CD4-positive, alpha-beta T cell treated with Interleukin-12 subunit alpha and Interleukin-12 subunit beta, for 1 hour (primary cell): Measurements from ENCODE around the gene LIF.

Experiments
- DNase-seq: peaks from one replicate; pipeline ENCODE4 v3.0.0-alpha.2; 2020

Gene LIF

DNA sequence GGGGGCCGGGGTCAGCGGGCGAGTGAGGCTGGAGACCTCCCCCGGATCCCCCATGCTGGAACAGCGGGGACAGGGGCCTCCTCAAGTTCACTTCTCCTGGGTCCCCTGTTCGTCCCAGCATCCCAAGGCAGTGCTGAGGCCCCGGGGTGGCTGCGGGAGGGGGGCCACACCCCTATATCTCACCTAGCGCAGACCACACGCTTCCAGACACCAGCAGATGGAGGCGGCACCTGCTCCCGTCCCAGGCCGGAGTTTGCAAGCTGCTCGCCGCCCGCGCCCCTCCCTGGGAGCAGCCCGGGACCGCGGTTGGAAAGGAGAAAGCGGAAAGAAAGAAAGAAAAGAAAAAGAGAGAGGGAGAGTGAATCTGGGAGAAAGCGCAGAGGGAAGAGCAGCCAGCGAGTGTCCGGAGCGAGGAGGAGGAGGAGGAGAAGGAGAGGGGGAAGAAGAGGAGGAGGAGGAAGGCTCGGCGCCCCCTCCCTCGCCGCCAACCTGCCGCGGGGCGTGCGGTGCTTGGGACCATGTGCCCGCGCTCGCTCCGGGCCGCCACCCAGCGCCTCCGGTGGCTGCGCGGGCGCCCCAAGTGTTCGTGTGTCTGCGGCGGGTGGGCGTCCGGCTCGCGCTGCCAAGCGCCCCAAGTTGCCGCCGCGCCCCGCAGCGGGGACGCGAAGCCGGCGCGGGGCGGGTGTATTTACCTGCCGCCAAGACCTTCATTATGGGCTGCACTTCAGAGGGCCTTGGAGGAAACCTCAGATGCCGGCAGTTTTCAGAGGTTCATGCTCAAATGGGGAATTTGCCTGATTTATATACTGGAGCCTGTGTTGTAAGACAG is at the start of gene LIF:
Gene LIF, minus strand, starts transcription at position 775 of the 829 bp plus-strand sequence. Its CDS starts 64 bp downstream, at position 711.
- peak; percentile 56 for DNase-seq

DNA sequence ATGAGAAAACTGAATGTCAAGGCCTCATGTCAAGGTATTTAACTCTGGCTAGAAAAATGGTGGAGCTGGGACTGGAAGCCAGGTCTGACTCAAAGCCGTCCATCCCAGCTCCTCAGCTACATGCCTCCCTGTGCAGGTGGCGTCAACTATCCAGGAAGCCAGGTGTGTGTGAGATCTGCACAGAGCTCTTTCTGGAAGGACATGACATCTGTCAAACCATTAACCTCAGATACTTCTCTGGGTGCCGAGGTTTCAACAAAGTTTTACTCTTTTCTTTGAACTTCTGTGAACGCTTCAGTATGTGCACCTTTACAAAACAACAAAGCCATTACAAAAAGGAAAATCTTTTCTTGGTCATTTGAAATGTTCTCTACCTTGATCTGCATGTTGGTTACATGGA is 49.8 kb upstream of the LIF start:
- no peak for DNase-seq

DNA sequence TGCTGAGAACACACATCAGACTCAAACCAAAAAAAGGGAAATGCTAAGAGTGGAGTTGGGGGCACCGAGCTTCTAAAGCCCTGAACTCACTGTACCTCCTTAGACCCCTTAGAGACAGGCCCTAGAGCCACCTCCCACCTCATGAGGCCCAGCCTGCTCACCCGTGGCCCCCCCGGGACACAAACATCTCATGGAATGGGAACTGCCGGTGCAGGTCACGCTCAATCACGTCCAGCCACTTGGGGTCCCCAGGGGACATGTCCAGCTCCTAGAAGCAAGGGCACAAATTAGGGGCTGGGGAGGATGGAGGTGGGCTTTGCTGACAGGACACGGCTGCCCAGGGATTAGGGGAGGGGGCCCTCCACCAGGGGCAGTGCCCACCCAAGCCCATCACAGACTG is 49.0 kb upstream of the LIF start:
- DNase-seq = no peak

DNA sequence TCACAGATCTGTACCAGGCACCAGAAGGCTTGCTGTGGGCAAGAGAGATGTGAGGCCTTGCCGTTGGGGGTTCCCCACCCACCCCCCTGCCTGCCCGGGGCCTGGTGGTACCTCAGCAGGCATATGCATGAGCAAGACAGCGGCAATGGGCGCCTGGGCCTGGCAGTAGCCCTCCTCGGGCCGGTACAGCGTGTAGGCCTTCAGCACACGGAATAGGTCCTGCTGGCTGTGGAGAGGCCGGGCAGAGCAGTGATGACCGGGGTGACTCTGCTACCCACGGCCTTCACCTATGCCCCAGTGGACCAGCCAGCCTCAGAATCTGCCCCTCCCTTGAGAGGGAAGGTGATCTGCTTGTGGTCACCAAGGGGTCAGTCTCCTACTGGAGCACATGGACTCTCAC is 48.3 kb upstream of the LIF start:
- no peak for DNase-seq

DNA sequence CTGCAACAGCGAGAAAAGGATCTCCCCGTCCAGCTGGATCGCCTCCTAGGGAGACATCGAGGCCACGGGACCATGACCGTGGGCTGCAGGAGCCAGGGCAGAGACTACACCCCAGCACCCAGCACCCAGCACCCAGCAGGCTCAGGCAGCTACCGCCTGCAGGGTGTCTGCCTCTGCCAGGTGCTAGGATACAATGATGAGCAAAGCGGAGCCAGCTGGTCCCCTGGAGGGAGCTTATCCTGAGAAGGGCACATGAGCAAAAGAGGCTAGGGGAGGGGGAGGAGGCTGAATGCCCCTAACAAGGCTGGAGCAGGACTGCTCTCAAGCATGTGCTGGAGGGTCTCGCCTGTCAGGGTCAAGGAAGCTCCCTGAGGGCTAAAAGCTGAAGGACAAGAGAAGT is 47.5 kb upstream of the LIF start:
- DNase-seq = no peak

DNA sequence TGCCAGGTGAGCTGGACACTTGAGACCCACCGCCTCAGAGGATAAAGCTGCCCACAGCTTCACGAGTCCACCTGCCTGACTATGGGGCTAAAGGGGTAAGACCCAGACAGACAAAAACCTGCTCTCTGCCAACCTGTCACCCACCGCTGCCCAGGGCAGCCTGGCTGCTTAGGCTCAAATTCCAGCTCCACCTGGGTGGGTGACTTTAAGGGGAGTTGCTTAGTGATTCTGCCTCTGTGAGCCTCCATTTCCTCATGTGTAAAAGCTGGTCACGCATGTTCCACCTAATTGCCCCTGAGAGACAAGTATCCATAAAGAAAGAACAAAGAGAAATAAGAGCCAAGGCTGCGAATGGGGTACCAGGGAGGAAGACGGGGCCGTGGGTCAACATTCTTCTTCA is 46.5 kb upstream of the LIF start:
- DNase-seq = no peak

DNA sequence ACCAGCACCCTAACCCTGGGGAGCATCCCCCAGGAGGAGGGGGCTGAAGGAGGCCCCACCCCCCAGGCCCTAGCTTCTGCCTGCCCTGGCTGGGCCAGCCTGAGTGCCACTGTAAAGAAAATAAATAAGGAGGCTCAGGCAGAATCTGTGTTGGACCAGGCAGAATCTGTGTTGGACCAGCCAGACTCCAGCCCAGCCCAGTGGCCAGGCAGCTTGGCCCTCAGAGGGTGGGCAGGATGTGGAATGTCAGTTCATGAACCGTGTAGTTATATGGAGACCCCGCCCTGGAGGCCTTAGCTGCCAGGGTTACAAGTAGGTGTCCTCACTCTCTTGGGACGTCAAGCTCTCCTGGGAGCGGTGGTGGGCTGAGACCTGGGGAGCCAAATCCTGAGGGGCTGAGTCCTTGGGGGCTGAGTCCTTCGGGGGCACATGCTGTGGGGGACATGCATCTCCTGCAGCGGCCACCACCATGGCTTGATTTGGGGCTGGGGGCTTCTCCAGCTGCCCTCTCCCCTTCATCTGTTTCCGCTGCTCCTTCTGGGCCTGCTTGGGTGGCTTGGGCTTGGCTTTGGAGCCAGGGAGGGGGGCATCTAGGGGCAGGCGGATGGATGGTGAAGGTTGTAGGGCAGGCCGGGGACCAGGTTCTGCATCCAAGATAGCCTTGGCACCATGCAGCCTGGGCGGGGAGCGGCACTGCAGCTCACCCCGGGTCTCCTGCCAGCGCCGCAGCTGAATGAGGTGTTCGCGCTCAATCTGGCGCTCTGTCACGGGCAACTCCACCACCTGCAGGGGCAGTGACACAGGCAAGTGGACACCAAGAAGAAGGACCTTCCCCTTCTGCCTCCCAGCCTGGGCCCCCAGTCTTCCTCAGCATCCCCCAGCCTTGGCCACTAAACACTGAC is 45.8 kb upstream of the LIF start:
- DNase-seq = no peak

DNA sequence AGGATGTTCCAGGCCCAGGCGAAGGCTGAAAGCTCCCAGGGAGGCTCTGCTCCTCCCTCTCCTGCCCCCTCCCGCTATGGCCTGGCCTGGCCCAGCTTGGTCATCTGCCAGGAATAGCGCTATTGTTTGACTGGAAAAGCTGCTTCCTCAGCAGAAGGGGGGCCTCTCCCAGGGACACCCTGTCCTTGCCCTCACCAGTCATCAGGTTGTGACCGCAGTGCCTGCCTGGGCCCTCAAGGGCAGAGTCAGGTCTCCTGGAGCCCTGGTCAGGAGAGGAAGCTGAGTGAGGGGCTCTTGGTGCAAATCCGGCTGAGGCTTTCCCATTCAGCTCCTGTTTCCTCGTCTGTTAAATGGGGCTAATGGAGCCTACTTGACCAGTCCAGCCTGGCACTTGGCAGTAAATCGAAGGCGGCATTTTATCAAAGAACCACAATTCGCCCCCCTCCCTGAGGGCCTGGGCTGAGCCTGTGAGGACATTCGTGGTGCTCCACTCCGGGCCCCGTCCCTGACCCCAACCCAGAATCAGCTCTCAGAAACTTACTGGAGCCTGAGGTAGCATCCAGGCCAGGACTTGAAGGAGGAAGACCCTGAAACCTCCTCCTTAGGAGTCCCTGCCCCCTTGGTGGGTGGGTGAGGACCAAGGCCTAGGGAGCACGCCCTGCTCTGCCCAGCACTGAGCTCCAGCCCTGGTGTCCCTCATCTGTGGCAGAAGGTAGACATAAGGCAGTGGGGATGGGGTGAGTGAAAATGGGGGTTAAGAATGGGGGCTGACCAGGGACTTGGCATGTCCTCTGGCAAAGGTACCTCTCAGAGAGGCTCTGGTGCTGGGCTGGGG is 44.7 kb upstream of the LIF start:
- DNase-seq = no peak

DNA sequence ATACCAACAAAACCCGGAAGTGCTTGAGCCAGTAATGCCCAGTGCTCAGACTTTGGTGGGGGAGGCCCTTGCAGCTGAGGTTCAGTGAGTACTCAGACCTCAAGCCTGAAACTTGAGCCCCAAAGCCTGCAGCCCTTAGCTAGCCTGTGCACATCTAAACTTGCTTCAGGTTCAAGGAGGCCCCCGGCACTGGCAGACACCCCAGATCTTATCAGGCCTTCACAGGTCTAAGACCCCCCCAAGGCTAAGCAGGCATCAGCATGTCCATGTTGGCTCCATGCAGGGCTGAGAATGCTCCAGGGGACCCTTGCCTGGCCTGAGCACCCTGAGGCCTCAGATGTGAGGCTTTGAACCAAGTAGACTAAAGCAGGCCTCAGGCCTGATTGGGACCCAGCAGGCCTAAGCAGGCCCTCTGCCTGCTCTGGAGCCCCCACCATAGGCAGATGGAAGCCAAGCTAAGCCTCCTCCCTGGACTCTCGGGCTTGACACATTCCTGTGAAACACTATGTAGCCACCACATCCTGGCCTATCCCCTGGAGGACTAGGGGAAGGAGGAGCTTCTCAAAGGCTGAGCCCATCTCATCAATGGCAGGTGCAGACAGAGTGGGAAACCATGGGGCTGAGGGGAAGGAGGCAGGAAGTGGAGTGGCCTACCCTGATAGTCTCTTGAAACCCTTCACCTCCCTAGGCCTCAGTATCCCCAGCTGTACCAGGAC is 43.9 kb upstream of the LIF start:
- no peak for DNase-seq

DNA sequence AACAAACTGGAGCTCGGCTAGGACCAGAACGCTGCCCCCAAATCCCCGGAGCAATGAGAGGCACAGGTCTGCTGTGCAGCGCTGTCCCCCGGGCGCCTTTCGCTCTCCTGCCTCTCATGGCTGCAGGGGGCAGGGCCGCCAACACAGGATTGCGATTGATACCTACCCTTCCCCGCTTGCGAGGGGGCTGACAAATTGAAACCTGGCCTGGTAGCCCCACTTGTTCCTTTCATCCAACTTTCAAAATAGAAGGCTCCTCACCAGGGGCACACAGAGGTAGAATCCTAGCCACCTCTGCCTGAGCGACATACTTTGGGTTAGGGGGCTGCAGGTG is 43.4 kb upstream of the LIF start:
- no peak for DNase-seq

DNA sequence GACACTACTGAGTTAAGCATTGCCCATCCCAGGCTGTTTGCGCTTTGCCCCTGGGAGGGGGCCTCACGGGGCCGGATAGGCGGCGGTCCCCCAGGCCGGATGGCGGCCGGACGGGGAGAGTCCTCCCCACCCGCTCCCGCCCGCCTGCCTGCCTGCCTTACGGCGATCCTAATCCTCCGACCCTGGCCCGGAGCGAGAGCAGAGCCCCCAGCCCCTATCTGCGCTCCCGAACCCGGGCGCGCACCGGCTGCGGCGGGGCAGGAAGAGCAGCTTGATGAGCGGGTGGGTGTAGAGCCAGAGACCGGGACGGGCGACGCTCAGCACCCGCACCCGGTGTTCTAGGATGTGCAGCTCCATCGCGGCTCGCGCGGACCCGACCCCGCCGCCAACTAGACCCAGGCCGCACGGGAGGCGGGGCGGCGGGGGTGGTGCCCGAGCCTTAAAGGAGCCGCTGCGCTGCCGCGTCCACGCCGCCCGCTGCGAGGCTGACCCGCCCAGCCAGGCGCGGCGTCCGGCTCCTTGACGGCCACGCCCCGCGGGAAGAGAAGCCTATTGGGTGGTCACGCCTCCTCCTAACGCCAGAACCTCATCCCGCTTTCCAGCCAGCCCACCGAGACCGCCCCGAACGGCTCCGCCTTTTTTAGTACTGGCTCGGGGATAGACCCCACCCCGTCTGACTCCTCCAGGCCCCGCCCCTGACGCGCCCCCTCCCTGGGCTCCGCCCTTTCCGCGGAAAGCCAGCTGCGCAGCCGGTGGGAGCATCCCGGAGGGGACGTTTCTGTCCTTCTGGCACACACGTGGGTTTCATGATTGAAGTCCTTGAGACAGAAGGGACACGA is 42.8 kb upstream of the LIF start, which contains the start of gene CASTOR1:
Gene CASTOR1, minus strand, starts transcription at position 365 of the 839 bp plus-strand sequence. Its CDS starts 8 bp downstream, at position 357.
- peak; percentile 89 for DNase-seq

DNA sequence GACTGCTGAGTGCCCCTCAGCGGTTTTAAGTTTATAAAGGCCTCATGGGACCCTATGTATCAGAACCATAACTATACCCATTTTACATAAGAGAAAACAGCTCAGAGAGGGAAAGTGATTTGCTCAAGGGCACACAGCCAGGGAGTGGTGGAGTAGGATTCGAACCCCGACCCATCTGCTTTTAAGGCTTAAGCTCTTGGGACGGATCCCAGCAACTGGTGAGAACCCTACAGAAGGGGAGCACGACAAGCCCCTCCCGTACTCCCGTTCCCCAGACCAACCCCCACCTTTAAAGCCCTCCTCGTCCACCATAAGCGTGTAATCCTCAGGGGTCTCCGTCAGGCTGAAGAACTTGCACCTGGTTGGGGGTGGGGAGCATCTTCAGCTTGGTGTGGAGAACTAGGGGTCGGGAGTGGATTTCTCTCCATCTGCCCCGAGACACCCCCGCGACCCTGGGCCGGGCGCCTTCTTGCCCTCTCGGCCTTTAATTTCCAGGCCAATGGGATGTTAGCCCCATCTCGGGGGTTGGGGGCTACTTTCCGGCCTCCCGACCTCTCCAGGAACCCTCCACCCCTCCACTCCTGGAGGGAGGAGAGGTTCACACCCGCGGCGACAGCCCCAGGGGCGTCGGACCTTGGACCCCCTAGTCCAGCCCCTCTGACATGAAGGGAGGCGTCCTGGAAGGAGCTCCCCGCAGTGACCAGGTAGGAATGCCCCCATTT is 42.0 kb upstream of the LIF start:
- no peak for DNase-seq

DNA sequence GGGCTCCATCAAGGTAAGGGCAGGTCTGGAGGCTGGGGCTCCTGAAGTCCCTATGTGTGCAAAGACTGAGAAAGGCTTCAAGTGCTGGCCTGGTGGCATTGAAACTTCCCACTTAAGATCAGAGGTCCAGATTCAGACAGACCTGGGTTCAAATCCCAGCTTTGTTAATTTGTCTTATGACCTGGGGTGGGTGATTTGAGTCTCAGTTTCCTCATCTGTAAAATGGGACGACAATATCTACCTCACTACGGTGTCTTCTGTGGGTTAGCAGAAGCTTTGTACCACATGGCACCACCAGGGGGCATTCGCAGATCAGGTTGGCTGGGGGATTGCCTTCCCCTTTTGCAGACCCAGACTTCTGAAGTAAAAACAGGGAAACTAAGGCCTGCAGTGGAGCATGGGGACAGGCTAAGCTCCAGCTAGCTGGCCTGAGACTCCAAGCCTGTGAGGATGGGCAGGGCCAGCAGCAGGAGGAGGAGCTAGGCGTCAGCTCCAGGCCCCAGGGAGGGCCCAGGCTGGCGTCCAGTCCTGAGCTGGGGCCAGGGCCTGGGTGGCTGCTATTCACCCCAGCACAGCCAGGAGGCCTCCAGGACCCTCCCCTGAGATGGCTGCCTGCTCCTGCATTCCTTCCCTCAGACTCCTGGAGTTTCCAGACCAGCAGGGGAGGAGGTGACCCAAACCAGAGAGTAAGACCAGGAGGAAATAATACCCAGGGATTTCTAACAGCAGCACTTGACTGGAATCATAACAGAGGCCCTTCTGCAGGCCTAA is 41.3 kb upstream of the LIF start:
- DNase-seq = peak; percentile 89

DNA sequence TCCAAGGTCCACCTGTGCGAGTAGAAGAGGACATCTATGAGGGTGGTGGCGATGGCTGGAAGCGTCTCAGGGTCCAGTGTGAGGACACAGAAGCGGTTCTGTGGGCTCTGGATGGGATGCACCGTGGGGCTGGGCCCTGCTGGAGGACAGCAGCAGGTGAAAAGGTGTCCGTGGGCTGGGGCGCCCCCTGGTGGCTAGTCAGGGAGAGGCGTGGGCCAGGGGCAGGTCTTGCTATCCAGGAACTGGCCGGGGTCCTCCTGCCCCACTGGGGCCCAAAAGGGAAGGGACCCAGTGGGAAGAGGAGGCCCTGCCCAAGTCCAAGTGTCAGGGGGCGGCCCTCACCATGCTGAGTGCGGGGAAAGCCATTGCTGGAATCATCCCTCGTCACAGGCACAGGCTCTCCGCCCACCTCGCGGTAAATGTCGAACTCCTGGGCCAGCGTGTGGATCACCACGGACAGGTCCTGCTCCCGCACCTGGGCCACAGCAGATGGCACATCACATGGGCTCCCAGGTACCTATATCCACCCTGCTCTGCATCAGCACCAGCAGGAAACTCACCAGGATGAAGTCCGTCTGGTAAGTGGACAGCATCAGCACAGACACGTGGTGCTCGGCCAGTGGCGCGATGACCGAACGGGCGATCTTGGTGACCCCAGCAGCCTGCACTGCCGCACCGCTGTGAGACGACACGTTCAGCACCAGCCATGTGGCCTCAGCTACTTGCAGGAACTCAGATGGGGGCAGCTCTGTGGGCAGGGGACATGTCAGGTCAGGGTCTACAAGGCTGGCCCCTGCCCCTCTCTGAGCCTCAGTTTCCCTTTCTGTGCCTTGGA is 40.5 kb upstream of the LIF start:
- peak; percentile 87 for DNase-seq

DNA sequence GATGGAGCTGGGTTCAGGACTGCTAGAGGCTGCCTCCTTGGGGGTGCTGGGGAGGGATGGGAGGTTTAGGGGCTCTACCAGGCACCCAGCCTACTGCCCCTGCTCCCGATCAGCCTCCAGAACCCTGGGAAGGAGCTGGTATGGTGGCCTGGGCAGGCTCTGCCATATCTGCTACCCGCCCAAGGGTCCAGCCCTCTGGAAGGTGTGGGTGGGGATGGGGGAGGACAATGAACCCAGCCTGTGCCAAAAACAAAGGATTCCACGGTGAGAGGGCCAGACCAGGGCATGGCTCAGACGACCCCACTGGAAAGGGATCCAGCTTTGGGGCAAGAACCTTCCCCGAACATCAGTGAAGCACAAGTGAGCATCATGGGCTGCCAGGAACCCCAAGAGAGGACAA is 39.8 kb upstream of the LIF start:
- no peak for DNase-seq

DNA sequence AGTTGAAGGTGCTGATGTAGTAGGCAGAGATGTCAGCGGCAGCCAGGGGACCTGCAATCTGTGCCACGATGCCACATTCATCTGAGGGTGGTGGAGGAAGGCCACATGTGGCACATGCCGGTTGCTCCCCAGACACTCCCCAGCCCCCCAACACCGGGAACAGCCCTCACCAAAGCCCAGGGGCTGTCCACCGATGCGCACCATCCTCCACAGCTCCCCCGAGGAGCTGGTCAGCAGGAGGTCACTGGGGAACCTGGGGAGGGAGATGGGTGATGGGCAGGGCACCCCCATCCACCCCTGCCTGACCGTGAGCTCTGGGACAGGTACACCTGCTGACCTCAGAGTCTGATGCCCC is 39.3 kb upstream of the LIF start:
- DNase-seq = no peak

DNA sequence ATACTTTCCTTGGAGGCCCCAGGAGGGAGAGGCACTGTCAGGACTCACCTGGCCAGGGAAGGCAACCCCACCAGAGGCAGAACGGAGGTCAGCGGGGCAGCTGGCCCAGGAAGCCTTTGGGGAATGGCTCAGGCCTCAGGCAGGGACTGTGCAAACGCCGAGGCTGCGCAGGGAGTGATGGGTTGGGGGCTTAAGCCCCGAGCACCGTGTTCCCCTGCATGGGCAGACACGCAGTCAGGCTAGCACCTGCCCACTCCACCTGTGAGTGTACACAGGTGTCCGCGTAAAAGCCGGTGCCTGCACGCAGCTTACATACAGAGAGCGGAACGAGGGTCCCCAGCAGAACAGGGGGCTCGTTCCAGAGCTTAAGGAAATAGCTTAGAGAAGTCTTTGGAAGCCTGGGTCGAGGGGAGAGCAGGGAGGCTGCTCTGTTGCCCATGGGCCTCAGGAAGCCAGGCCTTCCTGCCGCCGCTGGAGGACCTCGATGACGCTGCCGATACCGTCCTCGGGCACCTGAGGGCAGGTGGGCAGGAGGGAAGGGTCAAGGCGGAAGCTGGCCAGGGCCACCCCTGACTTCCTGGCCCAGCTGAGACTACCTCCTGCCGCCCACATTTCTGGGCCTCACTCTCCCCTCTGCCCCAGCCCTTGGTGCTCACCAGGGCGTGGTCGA is 38.8 kb upstream of the LIF start:
- DNase-seq = no peak

DNA sequence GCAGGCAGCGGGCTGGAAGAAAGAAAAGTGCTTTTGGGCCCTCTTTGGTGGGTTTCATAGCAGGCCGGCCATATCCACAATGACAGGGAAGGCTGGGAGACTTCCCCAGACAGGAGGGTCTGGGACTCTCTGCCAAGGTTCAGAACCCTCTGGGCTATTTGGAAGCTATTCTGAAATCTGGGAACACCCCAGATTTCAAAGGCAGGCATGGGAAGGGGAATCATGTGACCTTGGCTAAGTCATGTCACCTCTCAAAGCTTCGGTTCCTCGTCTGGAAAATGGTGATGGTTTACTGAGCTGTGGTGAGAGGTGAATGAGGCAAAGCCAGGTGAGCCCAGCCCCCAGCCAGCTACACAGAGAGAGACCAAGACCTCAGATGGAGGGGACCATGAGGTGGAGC is 38.1 kb upstream of the LIF start:
- no peak for DNase-seq

DNA sequence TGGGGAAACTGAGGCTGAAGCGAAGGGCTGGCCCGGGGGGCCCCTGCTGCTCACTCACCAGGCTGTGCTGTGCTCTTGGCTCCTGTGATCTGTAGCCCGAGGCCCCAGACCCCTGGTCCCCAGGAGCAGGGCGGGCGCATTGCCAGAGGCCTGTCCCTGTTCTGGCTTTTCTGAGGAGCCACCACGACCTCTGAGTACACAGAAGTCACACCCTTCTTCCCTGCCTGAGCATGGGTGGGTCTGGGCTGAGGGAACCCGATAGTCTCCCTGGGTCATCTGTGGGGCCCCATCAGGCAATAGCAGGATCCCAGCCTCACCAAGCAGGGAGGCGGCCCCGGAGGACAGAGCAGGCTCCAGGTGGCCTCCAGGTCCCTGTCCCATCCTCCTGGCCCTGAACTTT is 37.6 kb upstream of the LIF start:
- no peak for DNase-seq
